SH-SY5Y (cell line): ENCODE data around the gene KIAA1958.

Experiments
- GATA2 ChIP-seq: IDR thresholded peaks from 2 replicates; pipeline ENCODE4 v1.6.1; 2011; ENCODE audit warnings: mild to moderate bottlenecking, low read depth, low read length
- GATA3 ChIP-seq: IDR thresholded peaks from 2 replicates; pipeline ENCODE4 v1.6.1; 2011; ENCODE audit warnings: low read depth, mild to moderate bottlenecking, low read length, moderate library complexity

DNA sequence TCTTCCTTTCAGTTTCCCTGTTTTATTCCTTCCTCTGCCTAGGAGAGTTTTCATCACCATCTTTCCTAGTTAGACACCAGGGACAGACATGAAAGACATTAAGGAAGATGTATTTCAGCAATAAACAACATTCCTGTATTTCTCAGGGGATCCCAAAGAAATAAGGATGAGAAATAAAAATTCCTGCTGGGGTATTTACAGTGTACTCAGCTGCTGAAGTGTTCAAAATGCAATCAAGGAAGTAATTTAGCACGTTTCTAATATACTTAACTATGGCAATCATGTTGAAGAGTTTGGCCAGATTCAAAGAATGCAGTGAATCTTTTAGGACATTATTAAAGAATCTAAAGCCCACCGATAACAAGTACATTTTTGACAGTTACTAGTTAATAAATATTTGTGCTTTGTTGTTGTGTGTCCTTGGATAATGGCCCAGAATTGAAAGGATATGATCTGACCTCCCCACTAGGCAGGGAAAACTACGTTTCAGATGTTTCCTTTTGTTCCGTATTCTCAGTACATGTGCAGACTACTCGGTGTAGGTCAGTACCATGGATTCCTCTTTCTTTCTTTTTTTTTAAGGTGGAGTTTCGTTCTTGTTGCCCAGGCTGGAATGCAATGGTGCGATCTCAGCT lies 184.5 kb downstream of the KIAA1958 start:
- no peak for TF ChIP-seq GATA3
- no peak for TF ChIP-seq GATA2
